ENCODE measurements around the gene DBN1. TPM values are rescaled to one million over a fixed set of nuclear protein-coding genes. Genes with fewer than 3 reads are reported as not detected.
A peak's percentile ranks its signal among the peaks of the same experiment; 100 is the strongest.

The DBN1 gene
- polyA plus RNA-seq, 1 donor (not counting 4 experiments of a cell fraction or from before 2014, with no cell fraction given) = 59.4 TPM

GRCh38 chr5:177453852-177454396 lies 19.5 kb downstream of the DBN1 start:
- H3K9ac ChIP-seq (ENCODE audit: control insufficient read depth, extremely low read depth, insufficient read depth, low read length) = peak overlapping the region; percentile 28
- H3K27me3 ChIP-seq (ENCODE audit: control insufficient read depth, extremely low read depth, insufficient read depth, low read length) = no peaks in the 10 kb centered on the region
- FAIRE-seq = no peak
- peak overlapping the region; percentile 85 for H3K4me2 ChIP-seq (ENCODE audit: control insufficient read depth, extremely low read depth, insufficient read depth, low read depth, low read length)
- DNase-seq (ENCODE audit: low read depth, low spot score) = no peak
- dilution Hi-C loops (cut with MboI; ENCODE audit: extremely low pct_ligation_motif_present, low sequenced_read_pairs) = no loop called here
- H4K20me1 ChIP-seq (ENCODE audit: control insufficient read depth, extremely low read depth, insufficient read depth, low read length) = peaks cover 5% of the 10 kb centered on the region
- peaks cover 27% of the 10 kb centered on the region for H3K4me1 ChIP-seq (ENCODE audit: control insufficient read depth, extremely low read depth, insufficient read depth, low read length)
- no peaks in the 10 kb centered on the region for H3K9me1 ChIP-seq (ENCODE audit: control insufficient read depth, extremely low read depth, insufficient read depth, low read length)
- H3K79me2 ChIP-seq (ENCODE audit: control insufficient read depth, insufficient read depth, low read length) = no peaks in the 10 kb centered on the region
- H3K36me3 ChIP-seq (ENCODE audit: control insufficient read depth in 2 of 2, extremely low read depth in 1 of 2, insufficient read depth in 2 of 2, low read length in 2 of 2) = peaks cover 12 to 14% of the 10 kb centered on the region in 2 experiments
- no peak overlapping the region for H2AFZ ChIP-seq (ENCODE audit: control insufficient read depth, low read length)
- H3K4me3 ChIP-seq (ENCODE audit: control insufficient read depth in 2 of 3, extremely low read depth in 1 of 3, insufficient read depth in 2 of 3, low read depth in 1 of 3, low read length in 3 of 3) = peak overlapping the region in 2 of 3 experiments; percentile 41 to 47
- no peaks in the 10 kb centered on the region for H3K9me3 ChIP-seq (ENCODE audit: control insufficient read depth, low read depth, low read length)
- TF ChIP-seq CTCF (optimal IDR thresholded peaks at IDR 0.05 in 1 of 3, IDR thresholded peaks at IDR 0.05 in 1 of 3, conservative IDR thresholded peaks at IDR 0.05 in 1 of 3; ENCODE audit: extremely low read depth in 1 of 3, insufficient read depth in 2 of 3, low read length in 3 of 3) (no peak), EZH2 (IDR thresholded peaks at IDR 0.05; ENCODE audit: low read length) (no peak)
- no peak overlapping the region for H3K27ac ChIP-seq (ENCODE audit: control insufficient read depth, insufficient read depth, low read length)

- peak in 2 of 3 experiments; percentile 21 to 32 for TF ChIP-seq CTCF (optimal IDR thresholded peaks at IDR 0.05 in 1 of 3, IDR thresholded peaks at IDR 0.05 in 1 of 3, conservative IDR thresholded peaks at IDR 0.05 in 1 of 3; ENCODE audit: extremely low read depth in 1 of 3, insufficient read depth in 2 of 3, low read length in 3 of 3)
- no peak for TF ChIP-seq EZH2 (IDR thresholded peaks at IDR 0.05; ENCODE audit: low read length)
- Histone ChIP-seq H4K20me1 (ENCODE audit: control insufficient read depth, extremely low read depth, insufficient read depth, low read length) (peaks cover 5% of the 10 kb centered on the region), H3K9me1 (ENCODE audit: control insufficient read depth, extremely low read depth, insufficient read depth, low read length) (no peaks in the 10 kb centered on the region), H3K4me2 (ENCODE audit: control insufficient read depth, extremely low read depth, insufficient read depth, low read depth, low read length) (no peak overlapping the region), H3K79me2 (ENCODE audit: control insufficient read depth, insufficient read depth, low read length) (no peaks in the 10 kb centered on the region), H3K9ac (ENCODE audit: control insufficient read depth, extremely low read depth, insufficient read depth, low read length) (no peak overlapping the region), H3K27ac (ENCODE audit: control insufficient read depth, insufficient read depth, low read length) (no peak overlapping the region), H3K4me3 (ENCODE audit: control insufficient read depth in 2 of 3, extremely low read depth in 1 of 3, insufficient read depth in 2 of 3, low read depth in 1 of 3, low read length in 3 of 3) (no peak overlapping the region), H3K4me1 (ENCODE audit: control insufficient read depth, extremely low read depth, insufficient read depth, low read length) (peaks cover 32% of the 10 kb centered on the region), H3K27me3 (ENCODE audit: control insufficient read depth, extremely low read depth, insufficient read depth, low read length) (no peaks in the 10 kb centered on the region), H3K9me3 (ENCODE audit: control insufficient read depth, low read depth, low read length) (no peaks in the 10 kb centered on the region), H3K36me3 (ENCODE audit: control insufficient read depth in 2 of 2, extremely low read depth in 1 of 2, insufficient read depth in 2 of 2, low read length in 2 of 2) (peaks cover 6 to 8% of the 10 kb centered on the region in 2 experiments), H2AFZ (ENCODE audit: control insufficient read depth, low read length) (no peak overlapping the region)
- no peak for DNase-seq (ENCODE audit: low read depth, low spot score)
- dilution Hi-C loops (cut with MboI; ENCODE audit: extremely low pct_ligation_motif_present, low sequenced_read_pairs) = no loop called here
- peak; percentile 13 for FAIRE-seq
Measured at GRCh38 chr5:177452688-177453638, 20.5 kb downstream of the DBN1 start.
